ENCODE data around the gene GIMAP2. TPM values are rescaled to one million over a fixed set of nuclear protein-coding genes. Genes with fewer than 3 reads are reported as not detected.

The GIMAP2 gene
- polyA plus RNA-seq, 2 donors, result 0.90 to 2.1 TPM

DNA sequence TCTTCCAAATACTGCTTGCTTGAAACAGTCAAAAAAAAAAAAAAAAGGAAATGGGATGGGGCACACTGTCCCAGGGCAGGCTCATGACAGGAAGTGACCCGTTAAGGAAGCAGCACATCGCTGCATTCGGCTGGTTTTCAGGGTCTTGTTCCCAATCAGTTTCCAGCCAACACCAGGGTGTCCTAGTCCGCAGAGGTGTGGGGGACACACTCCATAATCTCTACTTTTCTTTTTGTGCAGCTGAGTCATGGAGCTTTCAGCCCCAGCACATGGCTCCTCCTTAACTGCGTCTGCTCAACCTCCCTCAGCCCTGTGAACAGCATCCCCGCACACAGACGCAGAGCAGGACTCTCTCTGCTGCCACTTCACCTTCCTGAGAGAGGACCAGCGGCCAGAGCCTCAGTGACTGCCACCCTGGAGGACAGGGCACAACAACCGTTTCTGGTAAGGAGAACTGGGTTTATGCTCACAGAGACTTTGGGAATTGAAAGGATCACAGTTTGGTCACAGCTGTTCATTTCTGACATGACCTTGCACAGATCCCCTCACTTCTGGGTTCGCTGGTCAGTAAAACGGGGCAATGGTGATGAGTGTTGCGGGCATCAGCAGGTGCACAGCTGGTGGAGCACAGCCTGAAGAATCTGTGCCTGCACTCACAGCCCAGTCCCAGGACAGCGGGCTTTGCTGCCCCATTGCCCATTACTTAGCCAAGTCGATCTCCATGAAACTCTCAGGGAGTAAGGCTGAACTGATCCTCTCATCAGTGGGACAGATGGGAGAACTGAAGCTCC lies 52.0 kb downstream of the GIMAP2 start, which contains the start of gene GIMAP5:
GIMAP5 (plus strand) TSS at position 154 of the 791 bp plus-strand sequence. CDS start 3,467 bp downstream, outside the sequence.
- 45 to 47% methylated on average over 14 of the region's 14 CpGs for WGBS, 2 donors
- Histone ChIP-seq H3K27ac (ENCODE audit: low read depth in 2 of 2, low read length in 1 of 2) (peak within 1 kb of the TSS; percentile 72 to 79), H3K9me3 (ENCODE audit: control insufficient read depth in 2 of 2, insufficient read depth in 1 of 2, low read depth in 1 of 2, low read length in 1 of 2) (no peaks in the 10 kb centered on the region), H3K4me1 (ENCODE audit: control insufficient read depth in 2 of 2, insufficient read depth in 2 of 2, low read length in 1 of 2) (peaks cover 0 to under 1% of the 10 kb centered on the region in 2 donors), H3K27me3 (ENCODE audit: control insufficient read depth in 1 of 2, insufficient read depth in 2 of 2, low read length in 2 of 2) (no peaks in the 10 kb centered on the region), H3K4me3 (ENCODE audit: low read depth in 1 of 2, low read length in 2 of 2) (peak within 1 kb of the TSS; percentile 40 to 49), H3K36me3 (ENCODE audit: control insufficient read depth in 2 of 2, insufficient read depth in 2 of 2, low read length in 1 of 2) (peaks cover 0 to 2% of the 10 kb centered on the region in 2 donors)

DNA sequence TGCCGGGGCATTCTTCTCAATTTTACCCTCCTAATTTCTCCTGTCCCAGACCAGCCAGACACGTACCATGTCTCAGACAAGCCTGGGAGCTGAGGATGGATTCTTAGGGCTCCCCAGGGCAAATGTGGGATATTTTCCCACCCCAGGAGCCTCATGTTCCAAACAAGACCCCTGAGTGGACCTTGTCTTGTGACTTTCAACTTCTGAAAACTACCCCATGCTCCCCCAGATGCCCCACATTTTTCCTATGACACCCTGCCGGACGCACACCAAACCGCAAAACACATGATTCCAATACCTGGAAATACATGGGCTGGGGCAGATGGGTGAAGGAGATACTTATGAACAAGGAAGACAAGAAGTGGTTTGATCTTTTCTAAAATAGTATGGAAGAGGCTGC lies 52.6 kb downstream of the GIMAP2 start:
- Histone ChIP-seq H3K9me3 (ENCODE audit: control insufficient read depth in 2 of 2, insufficient read depth in 1 of 2, low read depth in 1 of 2, low read length in 1 of 2) (no peaks in the 10 kb centered on the region), H3K4me3 (ENCODE audit: low read depth in 1 of 2, low read length in 2 of 2) (peak overlapping the region; percentile 40 to 49), H3K27me3 (ENCODE audit: control insufficient read depth in 1 of 2, insufficient read depth in 2 of 2, low read length in 2 of 2) (no peaks in the 10 kb centered on the region), H3K4me1 (ENCODE audit: control insufficient read depth in 2 of 2, insufficient read depth in 2 of 2, low read length in 1 of 2) (peaks cover 0 to 3% of the 10 kb centered on the region in 2 donors), H3K27ac (ENCODE audit: low read depth in 2 of 2, low read length in 1 of 2) (peak overlapping the region; percentile 26 to 72), H3K36me3 (ENCODE audit: control insufficient read depth in 2 of 2, insufficient read depth in 2 of 2, low read length in 1 of 2) (peaks cover 0 to 5% of the 10 kb centered on the region in 2 donors)
- WGBS, 2 donors, result 68 to 73% methylated on average over 5 of the region's 5 CpGs

DNA sequence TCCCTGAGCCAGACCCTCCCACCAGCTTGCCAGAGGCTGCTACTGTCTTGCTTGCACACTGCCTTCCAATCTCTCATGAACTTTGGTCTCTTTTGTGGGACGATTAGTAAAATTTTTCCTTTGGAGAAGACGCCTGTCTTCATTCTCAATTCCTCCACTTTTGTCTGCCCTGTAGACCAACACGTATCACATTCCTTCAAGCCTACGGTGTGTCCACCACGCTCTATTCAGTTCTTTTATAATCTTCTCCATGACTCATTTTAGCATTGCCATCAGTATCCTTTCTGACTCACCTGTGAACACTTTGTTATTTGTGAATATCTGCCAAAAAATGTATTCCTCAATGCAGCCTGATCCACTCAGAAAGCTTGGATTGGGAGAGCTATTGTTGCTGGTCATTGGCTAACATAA lies 53.1 kb downstream of the GIMAP2 start:
- H3K4me1 ChIP-seq (ENCODE audit: control insufficient read depth in 2 of 2, insufficient read depth in 2 of 2, low read length in 1 of 2), result peaks cover 0 to 3% of the 10 kb centered on the region in 2 donors
- no peaks in the 10 kb centered on the region for H3K27me3 ChIP-seq (ENCODE audit: control insufficient read depth in 1 of 2, insufficient read depth in 2 of 2, low read length in 2 of 2)
- peaks cover 0 to 5% of the 10 kb centered on the region in 2 donors for H3K36me3 ChIP-seq (ENCODE audit: control insufficient read depth in 2 of 2, insufficient read depth in 2 of 2, low read length in 1 of 2)
- H3K9me3 ChIP-seq (ENCODE audit: control insufficient read depth in 2 of 2, insufficient read depth in 1 of 2, low read depth in 1 of 2, low read length in 1 of 2), result no peaks in the 10 kb centered on the region
- 40 to 41% methylated on average over 5 of the region's 5 CpGs for WGBS, 2 donors
- peak overlapping the region in 1 of 2 donors; percentile 72 for H3K27ac ChIP-seq (ENCODE audit: low read depth in 2 of 2, low read length in 1 of 2)
- peak overlapping the region; percentile 39 to 40 for H3K4me3 ChIP-seq (ENCODE audit: low read depth in 1 of 2, low read length in 2 of 2)

DNA sequence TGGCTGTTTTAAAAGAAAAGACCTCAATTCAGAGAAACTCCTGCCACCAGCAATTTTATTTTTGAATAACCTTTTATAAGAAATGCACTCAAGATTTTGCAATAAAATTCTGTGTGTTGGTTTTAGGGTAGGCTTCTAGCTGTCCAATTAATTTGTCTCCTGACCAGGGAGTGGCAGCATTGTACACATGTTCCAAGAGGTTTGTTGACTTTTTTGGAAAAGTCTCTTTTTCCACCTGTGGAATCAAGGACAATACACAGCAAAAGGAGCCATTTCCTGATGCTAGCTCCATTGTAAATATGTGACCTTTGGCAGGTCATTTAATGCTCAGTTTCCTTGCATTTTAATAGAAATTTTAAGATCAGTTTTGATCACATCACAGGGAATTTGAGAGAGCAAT lies 53.5 kb downstream of the GIMAP2 start:
- Histone ChIP-seq H3K27me3 (ENCODE audit: control insufficient read depth in 1 of 2, insufficient read depth in 2 of 2, low read length in 2 of 2) (no peaks in the 10 kb centered on the region), H3K9me3 (ENCODE audit: control insufficient read depth in 2 of 2, insufficient read depth in 1 of 2, low read depth in 1 of 2, low read length in 1 of 2) (no peaks in the 10 kb centered on the region), H3K4me3 (ENCODE audit: low read depth in 1 of 2, low read length in 2 of 2) (peak overlapping the region in 1 of 2 donors; percentile 40), H3K4me1 (ENCODE audit: control insufficient read depth in 2 of 2, insufficient read depth in 2 of 2, low read length in 1 of 2) (peaks cover 0 to 3% of the 10 kb centered on the region in 2 donors), H3K27ac (ENCODE audit: low read depth in 2 of 2, low read length in 1 of 2) (peak overlapping the region in 1 of 2 donors; percentile 72), H3K36me3 (ENCODE audit: control insufficient read depth in 2 of 2, insufficient read depth in 2 of 2, low read length in 1 of 2) (peaks cover 0 to 5% of the 10 kb centered on the region in 2 donors)

DNA sequence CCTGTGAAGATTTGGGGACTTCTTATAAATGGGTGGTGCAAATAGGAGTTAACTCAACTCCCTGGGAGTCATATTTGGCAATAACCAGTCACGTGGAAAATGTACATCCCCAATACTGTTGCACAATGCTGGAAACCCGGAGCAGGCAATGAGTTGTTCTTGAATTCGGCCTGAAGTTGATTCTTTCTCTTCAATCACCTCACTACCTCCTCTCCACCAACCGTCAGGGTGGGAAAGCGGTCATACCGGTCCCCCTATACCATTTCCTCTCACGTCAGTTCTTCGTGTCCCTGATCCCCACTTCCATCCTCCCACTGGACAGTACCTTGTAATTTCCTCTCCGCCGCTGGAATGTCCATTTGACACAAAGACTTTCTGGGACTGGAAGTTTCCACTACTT lies 54.5 kb downstream of the GIMAP2 start:
- H3K36me3 ChIP-seq (ENCODE audit: control insufficient read depth in 2 of 2, insufficient read depth in 2 of 2, low read length in 1 of 2), result peaks cover 0 to 5% of the 10 kb centered on the region in 2 donors
- WGBS, 2 donors, result 65 to 74% methylated on average over 10 of the region's 10 CpGs
- peak overlapping the region in 1 of 2 donors; percentile 14 for H3K4me3 ChIP-seq (ENCODE audit: low read depth in 1 of 2, low read length in 2 of 2)
- H3K9me3 ChIP-seq (ENCODE audit: control insufficient read depth in 2 of 2, insufficient read depth in 1 of 2, low read depth in 1 of 2, low read length in 1 of 2), result no peaks in the 10 kb centered on the region
- no peak overlapping the region for H3K27ac ChIP-seq (ENCODE audit: low read depth in 2 of 2, low read length in 1 of 2)
- peaks cover 0 to 3% of the 10 kb centered on the region in 2 donors for H3K4me1 ChIP-seq (ENCODE audit: control insufficient read depth in 2 of 2, insufficient read depth in 2 of 2, low read length in 1 of 2)
- H3K27me3 ChIP-seq (ENCODE audit: control insufficient read depth in 1 of 2, insufficient read depth in 2 of 2, low read length in 2 of 2), result no peaks in the 10 kb centered on the region

DNA sequence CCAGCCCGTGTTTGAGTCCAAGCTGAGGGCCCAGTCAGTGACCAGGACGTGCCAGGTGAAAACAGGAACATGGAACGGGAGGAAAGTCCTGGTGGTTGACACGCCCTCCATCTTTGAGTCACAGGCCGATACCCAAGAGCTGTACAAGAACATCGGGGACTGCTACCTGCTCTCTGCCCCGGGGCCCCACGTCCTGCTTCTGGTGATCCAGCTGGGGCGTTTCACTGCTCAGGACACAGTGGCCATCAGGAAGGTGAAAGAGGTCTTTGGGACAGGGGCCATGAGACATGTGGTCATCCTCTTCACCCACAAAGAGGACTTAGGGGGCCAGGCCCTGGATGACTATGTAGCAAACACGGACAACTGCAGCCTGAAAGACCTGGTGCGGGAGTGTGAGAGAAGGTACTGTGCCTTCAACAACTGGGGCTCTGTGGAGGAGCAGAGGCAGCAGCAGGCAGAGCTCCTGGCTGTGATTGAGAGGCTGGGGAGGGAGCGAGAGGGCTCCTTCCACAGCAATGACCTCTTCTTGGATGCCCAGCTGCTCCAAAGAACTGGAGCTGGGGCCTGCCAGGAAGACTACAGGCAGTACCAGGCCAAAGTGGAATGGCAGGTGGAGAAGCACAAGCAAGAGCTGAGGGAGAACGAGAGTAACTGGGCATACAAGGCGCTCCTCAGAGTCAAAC lies 56.9 kb downstream of the GIMAP2 start:
- Histone ChIP-seq H3K9me3 (ENCODE audit: control insufficient read depth in 2 of 2, insufficient read depth in 1 of 2, low read depth in 1 of 2, low read length in 1 of 2) (no peaks in the 10 kb centered on the region), H3K4me1 (ENCODE audit: control insufficient read depth in 2 of 2, insufficient read depth in 2 of 2, low read length in 1 of 2) (peaks cover 0 to 3% of the 10 kb centered on the region in 2 donors), H3K36me3 (ENCODE audit: control insufficient read depth in 2 of 2, insufficient read depth in 2 of 2, low read length in 1 of 2) (peaks cover 0 to 5% of the 10 kb centered on the region in 2 donors), H3K27ac (ENCODE audit: low read depth in 2 of 2, low read length in 1 of 2) (no peak overlapping the region), H3K27me3 (ENCODE audit: control insufficient read depth in 1 of 2, insufficient read depth in 2 of 2, low read length in 2 of 2) (no peaks in the 10 kb centered on the region), H3K4me3 (ENCODE audit: low read depth in 1 of 2, low read length in 2 of 2) (no peak overlapping the region)
- WGBS, 2 donors, result 81% methylated on average over 14 of the region's 14 CpGs

Other genes with a start within 250 kb of the GIMAP2 start
- gene GIMAP8, start 235.1 kb upstream of the GIMAP2 start, polyA plus RNA-seq, result 1 to 10 TPM; 1.8 to 1.9 TPM
- 10 to 100 TPM in 1 of 2 donors, 1 to 10 TPM in 1; 8.0 to 10.1 TPM for gene GIMAP7, start 170.8 kb upstream of the GIMAP2 start, polyA plus RNA-seq
- 1 to 10 TPM; 4.6 to 5.3 TPM for gene GIMAP4, start 118.3 kb upstream of the GIMAP2 start, polyA plus RNA-seq
- gene GIMAP6, start 53.3 kb upstream of the GIMAP2 start, polyA plus RNA-seq, result 1 to 10 TPM; 2.7 to 2.8 TPM
- 1 to 10 TPM; 1.2 to 1.5 TPM for gene GIMAP1, start 30.9 kb downstream of the GIMAP2 start, polyA plus RNA-seq
- 1 to 10 TPM; 5.2 to 7.6 TPM for gene GIMAP5, start 51.7 kb downstream of the GIMAP2 start, polyA plus RNA-seq
- gene TMEM176B, start 114.7 kb downstream of the GIMAP2 start, polyA plus RNA-seq, result 10 to 100 TPM in 1 of 2 donors, 1 to 10 TPM in 1; 5.7 to 15.6 TPM
- gene TMEM176A, start 115.1 kb downstream of the GIMAP2 start, polyA plus RNA-seq, result 1 to 10 TPM; 4.8 to 9.4 TPM
- 1 to 10 TPM in 1 of 2 donors, under 1 TPM in 1; 0.75 to 1.6 TPM for gene AOC1, start 166.8 kb downstream of the GIMAP2 start, polyA plus RNA-seq